Common myeloid progenitor, CD34-positive (primary cell): ENCODE results near the gene ZNF787.

Experiments
- CTCF ChIA-PET: fragments of 350-600 bp; sonication (Branson Sonifier 250); formaldehyde crosslinking; loops from one replicate; lab custom pipeline; 2021; ENCODE audit warnings: antibody characterized with exemption; lab: Charles Lee
- POLR2A ChIA-PET: fragments of 350-600 bp; sonication (Branson Sonifier 250); formaldehyde crosslinking; loops from one replicate; lab custom pipeline; 2021; ENCODE audit warnings: antibody characterized with exemption; lab: Charles Lee
- DNase-seq, 3 donors: peaks; one replicate each; pipeline versions ENCODE4 v3.0.0 to v3.0.0-alpha.2; 2013
- H3K27ac ChIP-seq, 2 experiments: 1 replicate in 1 of 2; 2 replicates in 1 of 2; pipeline ENCODE4 v1.7.0; 2013; ENCODE audit warnings: inconsistent platforms in 2 of 2, low read length in 2 of 2, mild to moderate bottlenecking in 2 of 2, low read depth in 1 of 2, moderate library complexity in 1 of 2; ENCODE audit not compliant: severe bottlenecking in 2 of 2, insufficient read depth in 1 of 2, poor library complexity in 1 of 2
- H3K27me3 ChIP-seq, 5 experiments: replicated peaks in 2 of 5; 1 replicate in 3 of 5; 2 replicates in 2 of 5; pipeline versions ENCODE4 v1.6.1 to v1.7.0; 2013; ENCODE audit warnings: low read length in 4 of 5, mild to moderate bottlenecking in 2 of 5, moderate library complexity in 2 of 5, inconsistent platforms in 1 of 5; ENCODE audit not compliant: insufficient read depth in 5 of 5, control insufficient read depth in 4 of 5
- H3K36me3 ChIP-seq, 4 experiments: 1 replicate in 2 of 4; 2 replicates in 2 of 4; pipeline versions ENCODE4 v1.6.1 to v1.7.0; 2013; ENCODE audit warnings: low read length in 3 of 4, control low read depth in 1 of 4, mild to moderate bottlenecking in 1 of 4; ENCODE audit not compliant: control insufficient read depth in 4 of 4, insufficient read depth in 4 of 4
- H3K4me1 ChIP-seq, 4 experiments: 1 replicate in 3 of 4; 2 replicates in 1 of 4; pipeline versions ENCODE4 v1.6.1 to v1.7.1; 2013; ENCODE audit warnings: low read length in 3 of 4, mild to moderate bottlenecking in 3 of 4, control low read depth in 1 of 4, inconsistent platforms in 1 of 4, moderate library complexity in 1 of 4; ENCODE audit not compliant: control insufficient read depth in 4 of 4, insufficient read depth in 4 of 4; ENCODE audit errors: control extremely low read depth in 1 of 4
- H3K4me3 ChIP-seq, 7 experiments: 1 replicate in 4 of 7; 2 replicates in 3 of 7; pipeline versions ENCODE4 v1.5.1 to v1.7.0; 2013; ENCODE audit warnings: mild to moderate bottlenecking in 7 of 7, low read length in 6 of 7, moderate library complexity in 6 of 7, inconsistent platforms in 2 of 7, low read depth in 2 of 7, control low read depth in 1 of 7; ENCODE audit not compliant: insufficient read depth in 4 of 7, control insufficient read depth in 1 of 7; ENCODE audit errors: extremely low read depth in 1 of 7
- H3K9me3 ChIP-seq, 5 experiments: 1 replicate in 4 of 5; 2 replicates in 1 of 5; pipeline versions ENCODE4 v1.6.1 to v1.7.1; 2013; ENCODE audit warnings: low read length in 4 of 5, mild to moderate bottlenecking in 2 of 5, inconsistent platforms in 1 of 5, low read depth in 1 of 5, moderate library complexity in 1 of 5; ENCODE audit not compliant: control insufficient read depth in 4 of 5, insufficient read depth in 2 of 5; ENCODE audit errors: control extremely low read depth in 1 of 5
- WGBS: methylation state at CpG from one replicate; pipeline ENCODE4 v1.1.5; 2013; ENCODE audit not compliant: insufficient coverage; 5-methylcytosine and 5-hydroxymethylcytosine counted together

ZNF787 gene

GRCh38 chr19:56113074-56113632 lies 7.9 kb downstream of the ZNF787 start:
- H3K4me3 ChIP-seq, result peak overlapping the region in 4 of 7 experiments; percentile 15 to 70 (median 35)
- no peaks in the 10 kb centered on the region for H3K9me3 ChIP-seq
- H3K27ac ChIP-seq, result peak overlapping the region in 1 of 2 experiments; percentile 61
- no peaks in the 10 kb centered on the region for H3K27me3 ChIP-seq
- ChIA-PET POLR2A (interaction anchor here (0.6 to 1.0 kb wide), 2 partner anchors 8 to 28 kb away, joined by 3 read pairs; partner anchors contain the start of genes ZNF444 and ZNF787), CTCF (interaction anchor here (0.9 to 1.6 kb wide), 2 partner anchors 33 to 54 kb away, joined by 3 to 4 read pairs; no protein-coding TSS in a partner anchor)
- peaks cover 4 to 96% (median 89%) of the 10 kb centered on the region in 4 experiments for H3K4me1 ChIP-seq
- H3K36me3 ChIP-seq, result peaks cover 0 to 22% (median 7%) of the 10 kb centered on the region in 4 experiments
- 37% methylated on average over 15 of the region's 20 CpGs for WGBS
- DNase-seq, result peak; percentile 70 to 91 (median 86)

- no peaks in the 10 kb centered on the region for H3K9me3 ChIP-seq
- peak in 1 of 3 donors; percentile 34 for DNase-seq
- H3K4me3 ChIP-seq, result peak overlapping the region in 6 of 7 experiments; percentile 21 to 70 (median 46)
- POLR2A ChIA-PET, result interaction anchor here (0.9 to 1.9 kb wide), 2 partner anchors 9 to 10 kb away, joined by 3 to 9 read pairs; partner anchors contain the start of gene ZNF787
- peaks cover 4 to 96% (median 90%) of the 10 kb centered on the region in 4 experiments for H3K4me1 ChIP-seq
- H3K36me3 ChIP-seq, result peaks cover 0 to 14% (median 3%) of the 10 kb centered on the region in 4 experiments
- peak overlapping the region in 1 of 2 experiments; percentile 61 for H3K27ac ChIP-seq
- WGBS, result 23% methylated on average over 6 of the region's 10 CpGs
- CTCF ChIA-PET, result interaction anchor here (1.6 kb wide), 1 partner anchor 34 kb away, joined by 4 read pairs; no protein-coding TSS in a partner anchor
- no peaks in the 10 kb centered on the region for H3K27me3 ChIP-seq
Measured at GRCh38 chr19:56112313-56112709, 8.8 kb downstream of the ZNF787 start.

- peak overlapping the region in 6 of 7 experiments; percentile 21 to 70 (median 44) for H3K4me3 ChIP-seq
- peaks cover 8 to 96% (median 92%) of the 10 kb centered on the region in 4 experiments for H3K4me1 ChIP-seq
Measured at GRCh38 chr19:56111601-56112312, 9.3 kb downstream of the ZNF787 start.

GRCh38 chr19:56110515-56111448 lies 10.3 kb downstream of the ZNF787 start:
- ChIA-PET CTCF (interaction anchor here (0.9 to 1.2 kb wide), 3 partner anchors 10 to 42 kb away, joined by 3 to 4 read pairs (median 3); partner anchors contain the start of gene ZNF787), POLR2A (interaction anchor here (1.9 kb wide), 1 partner anchor 10 kb away, joined by 9 read pairs; the partner anchor contains the start of gene ZNF787)
- Histone ChIP-seq H3K27ac (peak overlapping the region in 1 of 2 experiments; percentile 64), H3K9me3 (no peaks in the 10 kb centered on the region), H3K36me3 (peaks cover 0 to 22% (median 2%) of the 10 kb centered on the region in 4 experiments), H3K4me3 (peak overlapping the region in 4 of 7 experiments; percentile 40 to 70 (median 56)), H3K27me3 (no peaks in the 10 kb centered on the region), H3K4me1 (peaks cover 8 to 98% (median 97%) of the 10 kb centered on the region in 4 experiments)
- WGBS, result 24% methylated on average over 5 of the region's 12 CpGs
- DNase-seq, result no peak

More at GRCh38 chr19:56111601-56112312, 9.3 kb downstream of the ZNF787 start:
- no peaks in the 10 kb centered on the region for H3K27me3 ChIP-seq
- H3K27ac ChIP-seq, result peak overlapping the region in 1 of 2 experiments; percentile 64
- 17% methylated on average over 21 of the region's 24 CpGs for WGBS
- peak; percentile 78 to 92 (median 91) for DNase-seq
- ChIA-PET CTCF (interaction anchor here (1.2 to 1.6 kb wide), 3 partner anchors 31 to 42 kb away, joined by 3 to 4 read pairs (median 4); no protein-coding TSS in a partner anchor), POLR2A (interaction anchor here (0.9 to 1.9 kb wide), 2 partner anchors 9 to 11 kb away, joined by 3 to 9 read pairs; partner anchors contain the start of gene ZNF787)
- H3K36me3 ChIP-seq, result peaks cover 0 to 16% (median 2%) of the 10 kb centered on the region in 4 experiments
- no peaks in the 10 kb centered on the region for H3K9me3 ChIP-seq

DNA sequence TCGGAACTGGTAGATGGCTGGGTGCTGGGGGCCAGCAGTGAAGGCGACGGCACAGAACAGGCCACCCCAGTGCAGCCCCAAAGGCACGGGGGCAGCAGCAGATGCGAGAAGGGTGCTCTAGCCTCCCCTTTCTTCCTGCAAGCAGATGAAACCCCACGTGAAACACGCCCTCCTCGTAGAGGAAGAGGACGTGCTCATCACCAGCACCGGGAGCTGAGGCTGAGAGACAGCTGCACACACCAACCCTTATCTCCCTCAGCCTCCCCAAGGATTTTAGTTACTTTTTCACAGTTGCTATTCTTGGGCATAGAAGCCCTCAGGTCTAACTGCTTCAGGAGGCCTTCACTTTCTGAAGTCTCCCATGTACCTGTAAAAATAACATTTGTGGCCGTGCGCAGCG lies 11.9 kb downstream of the ZNF787 start:
- 8% methylated on average over 3 of the region's 13 CpGs for WGBS
- no peaks in the 10 kb centered on the region for H3K27me3 ChIP-seq
- H3K36me3 ChIP-seq, result peaks cover 0 to 21% (median 2%) of the 10 kb centered on the region in 4 experiments
- ChIA-PET CTCF (interaction anchor here (1.0 to 2.0 kb wide), 4 partner anchors 10 to 224 kb away, joined by 3 to 8 read pairs (median 4); no protein-coding TSS in a partner anchor), POLR2A (no interaction called here)
- peaks cover 8 to 98% (median 96%) of the 10 kb centered on the region in 4 experiments for H3K4me1 ChIP-seq
- no peak overlapping the region for H3K27ac ChIP-seq
- DNase-seq, result no peak
- peak overlapping the region in 4 of 7 experiments; percentile 6 to 57 (median 36) for H3K4me3 ChIP-seq
- H3K9me3 ChIP-seq, result no peaks in the 10 kb centered on the region
